T-cell (primary cell): Measurements from ENCODE around the gene BBS12. TPM values are rescaled to one million over a fixed set of nuclear protein-coding genes. Genes with fewer than 3 reads are reported as not detected.

Experiments
- ATAC-seq, 4 experiments: fragments of 200-7000 bp in 3 of 4; fragments of 150-1000 bp in 1 of 4; cut with Tn5 transposase; replicated peaks in 1 of 4; 1 replicate in 3 of 4; 2 replicates in 1 of 4; pipeline ENCODE4 v1.10.0; 2021; ENCODE audit warnings: moderate library complexity in 3 of 4, mild to moderate bottlenecking in 2 of 4, moderate number of reproducible peaks in 1 of 4
- CTCF ChIA-PET, 2 donors: fragments of 300-600 bp; sonication (Branson Sonifier 250); formaldehyde crosslinking; loops; one replicate each; lab custom pipeline; 2022; ENCODE audit warnings: antibody characterized with exemption in 2 of 2; lab: Charles Lee
- POLR2A ChIA-PET, 2 donors: fragments of 300-600 bp; sonication (Branson Sonifier 250); formaldehyde crosslinking; loops; one replicate each; lab custom pipeline; 2022; ENCODE audit warnings: antibody characterized with exemption in 2 of 2; lab: Charles Lee
- DNase-seq, 35 experiments: peaks; one replicate each; pipeline versions ENCODE4 v3.0.0 to v3.0.0-alpha.2; 2013 to 2023
- H3K27ac ChIP-seq: one replicate; pipeline ENCODE4 v1.5.1; 2013; ENCODE audit warnings: low read length
- H3K27me3 ChIP-seq, 2 experiments: replicated peaks in 1 of 2; 1 replicate in 1 of 2; 2 replicates in 1 of 2; pipeline versions ENCODE4 v1.6.1 to v1.7.0; 2013; ENCODE audit warnings: low read length in 1 of 2, mixed read lengths in 1 of 2; ENCODE audit not compliant: control insufficient read depth in 2 of 2, insufficient read depth in 2 of 2; ENCODE audit errors: extremely low read depth in 1 of 2
- H3K36me3 ChIP-seq, 2 donors: 1 replicate in 1 of 2; 2 replicates in 1 of 2; pipeline versions ENCODE4 v1.6.1 to v1.7.0; 2013; ENCODE audit warnings: low read length in 1 of 2; ENCODE audit not compliant: control insufficient read depth in 2 of 2, insufficient read depth in 1 of 2; ENCODE audit errors: extremely low read depth in 1 of 2
- H3K4me1 ChIP-seq, 2 experiments: 1 replicate in 1 of 2; 2 replicates in 1 of 2; pipeline versions ENCODE4 v1.6.1 to v1.7.0; 2013; ENCODE audit warnings: low read length in 2 of 2, mixed read lengths in 1 of 2; ENCODE audit not compliant: insufficient read depth in 2 of 2, control insufficient read depth in 1 of 2; ENCODE audit errors: extremely low read depth in 1 of 2
- H3K4me3 ChIP-seq, 2 donors: 1 replicate in 1 of 2; 2 replicates in 1 of 2; pipeline versions ENCODE4 v1.5.1 to v1.7.0; 2013; ENCODE audit warnings: mild to moderate bottlenecking in 2 of 2, low read length in 1 of 2, moderate library complexity in 1 of 2; ENCODE audit not compliant: control insufficient read depth in 1 of 2; ENCODE audit errors: extremely low read depth in 1 of 2
- H3K9me3 ChIP-seq: 2 replicates; pipeline ENCODE4 v1.7.0; 2013
- H3K27ac Mint-ChIP-seq, 2 donors: one replicate each; pipeline ENCODE4 v1.8.0; 2020 to 2021; ENCODE audit warnings: mild to moderate bottlenecking in 2 of 2, mixed read lengths in 2 of 2
- H3K27me3 Mint-ChIP-seq, 2 donors: one replicate each; pipeline ENCODE4 v1.8.0; 2021 to 2022; ENCODE audit warnings: mixed read lengths in 2 of 2
- H3K36me3 Mint-ChIP-seq: one replicate; pipeline ENCODE4 v1.8.0; 2021; ENCODE audit warnings: mixed read lengths
- H3K4me1 Mint-ChIP-seq, 3 donors: one replicate each; pipeline ENCODE4 v1.8.0; 2020 to 2022; ENCODE audit warnings: mixed read lengths in 3 of 3, mild to moderate bottlenecking in 1 of 3
- H3K4me3 Mint-ChIP-seq, 3 donors: one replicate each; pipeline ENCODE4 v1.8.0; 2020 to 2022; ENCODE audit warnings: mild to moderate bottlenecking in 3 of 3, mixed read lengths in 3 of 3, moderate library complexity in 3 of 3
- H3K9me3 Mint-ChIP-seq, 3 donors: one replicate each; pipeline ENCODE4 v1.8.0; 2020 to 2022; ENCODE audit warnings: mixed read lengths in 3 of 3
- WGBS: methylation state at CpG from one replicate; pipeline ENCODE4 v1.1.5; 2013; ENCODE audit warnings: missing lambda C conversion rate; ENCODE audit not compliant: insufficient coverage; 5-methylcytosine and 5-hydroxymethylcytosine counted together
- total RNA-seq, 35 experiments: library from RNA in 6 of 35; stranded (reverse) in 6 of 35; fragments of 120-200 nt in 1 of 35; gene quantifications; one replicate each; pipeline versions ENCODE4 v1.2.1 to v1.2.4 and lab custom pipeline; 2013 to 2026

The BBS12 gene
- total RNA-seq, 5 donors from 2014 or later (not counting 1 experiment from before 2014, with no cell fraction given): 0.43 to 4.6 (median 3.2) TPM

GRCh38 chr4:122744229-122744628 lies 11.7 kb downstream of the BBS12 start:
- ChIA-PET CTCF (interaction anchor here (0.9 to 1.0 kb wide), 3 partner anchors 10 to 27 kb away, joined by 3 to 4 read pairs (median 3); partner anchors contain the start of gene BBS12 (in 1 of the 2)), POLR2A (no interaction called here)
- peaks cover 2% of the 10 kb centered on the region for H3K9me3 ChIP-seq
- Mint-ChIP-seq H3K4me1 (peaks cover 0 to 6% (median 6%) of the 10 kb centered on the region in 3 donors), H3K9me3 (peaks cover 0 to 13% (median 3%) of the 10 kb centered on the region in 3 donors), H3K27ac (no peak overlapping the region), H3K4me3 (no peak overlapping the region), H3K36me3 (peaks cover 30% of the 10 kb centered on the region), H3K27me3 (no peaks in the 10 kb centered on the region)
- H3K4me3 ChIP-seq: no peak overlapping the region
- DNase-seq (no peak), ATAC-seq (no peak)
- no CpG with 5 or more reads among the region's 1 CpG for WGBS
- no peaks in the 10 kb centered on the region for H3K4me1 ChIP-seq
- H3K27me3 ChIP-seq: no peaks in the 10 kb centered on the region
- peaks cover 6 to 11% of the 10 kb centered on the region in 2 donors for H3K36me3 ChIP-seq
- H3K27ac ChIP-seq: no peak overlapping the region

DNA sequence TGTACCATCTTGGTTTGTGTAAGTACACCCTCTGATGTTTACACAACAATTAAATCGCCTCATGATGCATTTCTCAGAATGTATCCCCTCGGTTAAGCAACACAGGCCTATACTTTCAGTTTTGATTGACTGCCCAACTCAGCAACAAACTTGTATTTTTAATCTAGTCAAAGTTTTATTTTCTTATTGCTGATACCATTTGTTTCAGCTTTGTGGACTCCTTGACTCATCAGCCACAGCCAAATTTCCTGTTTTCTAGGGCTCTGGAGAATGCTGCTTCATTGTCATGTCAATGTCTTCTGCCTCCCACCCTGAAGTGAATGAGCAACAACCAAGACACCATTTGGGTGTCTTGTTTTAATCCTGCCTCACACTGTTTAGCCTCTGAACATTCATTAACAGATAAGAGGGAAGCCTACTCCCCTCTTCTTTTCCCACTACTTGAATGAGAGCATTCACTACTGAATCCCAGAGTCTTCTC lies 14.0 kb downstream of the BBS12 start:
- ATAC-seq (no peak), DNase-seq (no peak)
- H3K4me3 ChIP-seq: no peak overlapping the region
- Mint-ChIP-seq H3K9me3 (peaks cover 0 to 9% (median 3%) of the 10 kb centered on the region in 3 donors), H3K27me3 (peaks cover 10 to 17% of the 10 kb centered on the region in 2 donors), H3K4me3 (no peak overlapping the region), H3K27ac (no peak overlapping the region), H3K4me1 (peaks cover 0 to 6% (median 6%) of the 10 kb centered on the region in 3 donors), H3K36me3 (peaks cover 21% of the 10 kb centered on the region)
- ChIA-PET CTCF (no interaction called here), POLR2A (no interaction called here)
- H3K4me1 ChIP-seq: no peaks in the 10 kb centered on the region
- H3K27ac ChIP-seq: no peak overlapping the region
- WGBS: no CpG with 5 or more reads among the region's 2 CpGs
- H3K27me3 ChIP-seq: no peaks in the 10 kb centered on the region
- H3K9me3 ChIP-seq: peaks cover 2% of the 10 kb centered on the region
- peaks cover 6 to 11% of the 10 kb centered on the region in 2 donors for H3K36me3 ChIP-seq

GRCh38 chr4:122747068-122747467 lies 14.6 kb downstream of the BBS12 start:
- Mint-ChIP-seq H3K27ac (no peak overlapping the region), H3K27me3 (peaks cover 15 to 22% of the 10 kb centered on the region in 2 donors), H3K4me1 (peaks cover 0 to 6% (median 6%) of the 10 kb centered on the region in 3 donors)

GRCh38 chr4:122747883-122748282 lies 15.4 kb downstream of the BBS12 start:
- H3K36me3 Mint-ChIP-seq: peaks cover 8% of the 10 kb centered on the region
- ATAC-seq (no peak), DNase-seq (no peak)
- peaks cover 0 to 2% of the 10 kb centered on the region in 2 experiments for H3K27me3 ChIP-seq
- H3K27me3 Mint-ChIP-seq: peaks cover 18 to 26% of the 10 kb centered on the region in 2 donors
- H3K27ac ChIP-seq: no peak overlapping the region
- H3K4me3 Mint-ChIP-seq: no peak overlapping the region
- H3K9me3 Mint-ChIP-seq: peaks cover 0 to 5% (median 3%) of the 10 kb centered on the region in 3 donors
- POLR2A ChIA-PET: no interaction called here
- peaks cover 0 to 4% of the 10 kb centered on the region in 2 donors for H3K36me3 ChIP-seq
- no CpG with 5 or more reads among the region's 1 CpG for WGBS
- CTCF ChIA-PET: no interaction called here
- H3K4me1 ChIP-seq: no peaks in the 10 kb centered on the region
- peaks cover 0 to 6% (median 6%) of the 10 kb centered on the region in 3 donors for H3K4me1 Mint-ChIP-seq
- H3K9me3 ChIP-seq: no peaks in the 10 kb centered on the region
- H3K27ac Mint-ChIP-seq: no peak overlapping the region
- no peak overlapping the region for H3K4me3 ChIP-seq

More at GRCh38 chr4:122747068-122747467, 14.6 kb downstream of the BBS12 start:
- Mint-ChIP-seq H3K4me3 (no peak overlapping the region), H3K9me3 (peaks cover 0 to 9% (median 3%) of the 10 kb centered on the region in 3 donors), H3K36me3 (peaks cover 16% of the 10 kb centered on the region)
- no CpG with 5 or more reads among the region's 1 CpG for WGBS
- H3K4me1 ChIP-seq: no peaks in the 10 kb centered on the region
- ATAC-seq: no peak
- H3K36me3 ChIP-seq: peaks cover 5 to 11% of the 10 kb centered on the region in 2 donors
- no peak overlapping the region for H3K4me3 ChIP-seq
- ChIA-PET POLR2A (no interaction called here), CTCF (no interaction called here)
- H3K27ac ChIP-seq: no peak overlapping the region
- no peak for DNase-seq
- H3K27me3 ChIP-seq: no peaks in the 10 kb centered on the region
- H3K9me3 ChIP-seq: peaks cover 2% of the 10 kb centered on the region

DNA sequence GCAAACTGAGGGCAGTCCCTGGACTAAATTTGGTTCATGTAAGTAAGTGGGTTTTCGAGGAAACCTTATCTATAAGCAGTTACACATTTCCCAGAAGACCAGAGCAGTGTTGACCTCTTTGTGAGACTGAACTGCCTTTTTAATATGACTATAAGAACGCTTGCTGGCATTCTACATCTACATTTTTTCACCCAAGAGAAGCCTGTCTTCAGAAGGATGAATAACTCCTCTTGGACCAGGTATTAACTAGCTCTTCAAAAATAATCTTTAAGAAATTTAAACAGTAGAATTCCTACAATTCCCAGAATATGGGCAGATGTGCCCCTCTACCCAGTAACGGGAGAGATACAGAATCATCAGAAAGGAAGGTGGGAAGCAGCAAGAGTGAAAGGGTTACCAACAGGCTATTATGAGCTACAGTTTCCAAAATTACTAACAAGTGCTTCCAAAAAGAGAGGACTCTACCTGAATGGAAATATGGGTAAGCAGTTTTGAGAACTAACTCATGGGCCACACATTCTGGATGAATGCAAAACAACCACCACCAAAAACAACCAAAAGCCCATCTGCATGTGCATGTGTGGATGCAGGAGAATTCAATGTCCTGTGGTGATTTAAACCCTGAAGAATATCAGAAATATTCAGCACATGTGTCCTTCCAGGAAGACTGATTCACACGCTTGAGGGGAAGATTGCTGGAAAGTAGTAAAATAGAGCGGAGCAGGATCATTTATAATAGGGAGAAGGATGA lies 17.4 kb downstream of the BBS12 start:
- H3K27me3 ChIP-seq: peaks cover 0 to 2% of the 10 kb centered on the region in 2 experiments
- CTCF ChIA-PET: interaction anchor here in 1 of 2 donors (0.6 kb wide), 1 partner anchor 1046 kb away, joined by 6 read pairs; no protein-coding TSS in a partner anchor
- Mint-ChIP-seq H3K4me3 (no peak overlapping the region), H3K27me3 (peaks cover 18 to 29% of the 10 kb centered on the region in 2 donors), H3K9me3 (peaks cover 0 to 3% (median 2%) of the 10 kb centered on the region in 3 donors), H3K36me3 (no peaks in the 10 kb centered on the region), H3K4me1 (peaks cover 0 to 6% (median 6%) of the 10 kb centered on the region in 3 donors), H3K27ac (no peak overlapping the region)
- ATAC-seq: no peak
- no peaks in the 10 kb centered on the region for H3K36me3 ChIP-seq
- POLR2A ChIA-PET: interaction anchor here in 1 of 2 donors (0.6 kb wide), 1 partner anchor 48 kb away, joined by 3 read pairs; no protein-coding TSS in a partner anchor
- H3K4me1 ChIP-seq: no peaks in the 10 kb centered on the region
- no peaks in the 10 kb centered on the region for H3K9me3 ChIP-seq
- no peak for DNase-seq
- H3K4me3 ChIP-seq: no peak overlapping the region
- 100% methylated on average over 2 of the region's 5 CpGs for WGBS
- no peak overlapping the region for H3K27ac ChIP-seq

- H3K9me3 Mint-ChIP-seq: no peaks in the 10 kb centered on the region
- no peaks in the 10 kb centered on the region for H3K36me3 Mint-ChIP-seq
- no peaks in the 10 kb centered on the region for H3K9me3 ChIP-seq
- no peak for DNase-seq
- ATAC-seq: no peak
- H3K27me3 ChIP-seq: peaks cover 0 to 5% of the 10 kb centered on the region in 2 experiments
- 62% methylated on average over 2 of the region's 4 CpGs for WGBS
- no peak overlapping the region for H3K27ac ChIP-seq
- peaks cover 18 to 33% of the 10 kb centered on the region in 2 donors for H3K27me3 Mint-ChIP-seq
- no peak overlapping the region for H3K4me3 ChIP-seq
- H3K27ac Mint-ChIP-seq: no peak overlapping the region
- H3K4me1 Mint-ChIP-seq: peaks cover 0 to 2% (median 0%) of the 10 kb centered on the region in 3 donors
- no peaks in the 10 kb centered on the region for H3K4me1 ChIP-seq
- no peaks in the 10 kb centered on the region for H3K36me3 ChIP-seq
- H3K4me3 Mint-ChIP-seq: no peak overlapping the region
- CTCF ChIA-PET: interaction anchor here (0.7 to 1.9 kb wide), 4 partner anchors 10 to 175 kb away, joined by 3 to 6 read pairs (median 4); no protein-coding TSS in a partner anchor
- POLR2A ChIA-PET: interaction anchor here in 1 of 2 donors (0.7 kb wide), 1 partner anchor 145 kb away, joined by 3 read pairs; no protein-coding TSS in a partner anchor
Measured at GRCh38 chr4:122755675-122756074, 23.2 kb downstream of the BBS12 start.
